K562 (cell line): ENCODE measurements around the gene LASP1NB.
A peak's percentile ranks its signal among the peaks of the same experiment; 100 is the strongest.

Experiments
- ATAC-seq: fragments of 200-7000 bp; cut with Tn5 transposase; 3 replicates; pipeline ENCODE4 v1.9.1; 2020; ENCODE audit warnings: moderate library complexity
- BruUV-seq: library from RNA; stranded (reverse); fragments of 400-500 nt; replicated peaks from 2 replicates; lab custom pipeline; 2021; lab: Mats Ljungman, UMichigan
- CTCF ChIA-PET: fragments of 300-600 bp; formaldehyde crosslinking; extraction: SDS; loops from one replicate; lab custom pipeline; 2021; ENCODE audit warnings: low intra/inter-chr PET ratio; lab: Yijun Ruan, JAX
- POLR2A ChIA-PET: fragments of 300-600, 350-650 bp; sonication (Branson Sonifier 250); formaldehyde crosslinking; extraction: SDS; loops from one replicate; lab custom pipeline; 2021; ENCODE audit warnings: antibody characterized with exemption, inconsistent platforms; lab: Yijun Ruan, JAX
- DNase-seq, 4 experiments: peaks; one replicate each; pipeline versions ENCODE4 v3.0.0 to v3.0.0-alpha.2; 2011 to 2018; ENCODE audit warnings: low spot score in 3 of 4, mixed read lengths in 3 of 4; ENCODE audit errors: extremely low read depth in 1 of 4
- FAIRE-seq: peaks from 2 replicates; lab custom pipeline; 2011; peaks lifted over from hg19 to GRCh38; lab: Jason Lieb, UNC
- H2AFZ ChIP-seq: 2 replicates; pipeline ENCODE4 v1.6.0; 2011; ENCODE audit warnings: low read depth, low read length, control low read depth, inconsistent platforms
- H3K27ac ChIP-seq: fragments of 200-600 bp; 3 replicates; pipeline ENCODE4 v1.8.0; 2011; ENCODE audit warnings: low read depth, mild to moderate bottlenecking, control low read depth, inconsistent platforms, low read length, moderate library complexity, mixed read lengths; ENCODE audit errors: extremely low read depth
- H3K27me3 ChIP-seq, 2 experiments: fragments of 300-600 bp in 1 of 2; 2 replicates in 1 of 2; 3 replicates in 1 of 2; pipeline versions ENCODE4 v1.6.0 to v1.8.0; 2011; ENCODE audit warnings: inconsistent platforms in 2 of 2, low read length in 2 of 2, mild to moderate bottlenecking in 1 of 2, mixed read lengths in 1 of 2, moderate library complexity in 1 of 2; ENCODE audit not compliant: control insufficient read depth in 2 of 2, insufficient read depth in 2 of 2
- H3K36me3 ChIP-seq: fragments of 300-600 bp; 3 replicates; pipeline ENCODE4 v1.8.0; 2011; ENCODE audit warnings: mild to moderate bottlenecking, low read length, inconsistent platforms; ENCODE audit not compliant: control insufficient read depth, insufficient read depth
- H3K4me1 ChIP-seq, 2 experiments: fragments of 200-600 bp in 1 of 2; replicated peaks in 1 of 2; 2 replicates in 1 of 2; 3 replicates in 1 of 2; pipeline versions ENCODE4 v1.5.1 to v1.8.0; 2011; ENCODE audit warnings: inconsistent platforms in 2 of 2, low read length in 2 of 2, mild to moderate bottlenecking in 1 of 2, mixed read lengths in 1 of 2, moderate library complexity in 1 of 2; ENCODE audit not compliant: control insufficient read depth in 2 of 2, insufficient read depth in 2 of 2
- H3K4me2 ChIP-seq: 2 replicates; pipeline ENCODE4 v1.6.1; 2011; ENCODE audit warnings: low read length, control low read depth, inconsistent platforms, mixed read lengths; ENCODE audit not compliant: insufficient read depth
- H3K4me3 ChIP-seq: fragments of 200-600 bp; sonication (generic), shearing (Covaris generic); 2 replicates; pipeline ENCODE4 v1.5.1; 2016; ENCODE audit warnings: control low read depth, inconsistent platforms
- H3K79me2 ChIP-seq: fragments of 200-600 bp; 3 replicates; pipeline ENCODE4 v1.8.0; 2011; ENCODE audit warnings: low read length, inconsistent platforms; ENCODE audit not compliant: control insufficient read depth, insufficient read depth
- H3K9ac ChIP-seq, 2 experiments: 2 replicates each; pipeline versions ENCODE4 v1.6.0 to v1.6.1; 2011; ENCODE audit warnings: low read depth in 2 of 2, low read length in 2 of 2, control low read depth in 1 of 2, inconsistent platforms in 1 of 2, mild to moderate bottlenecking in 1 of 2, mixed read lengths in 1 of 2; ENCODE audit not compliant: insufficient read depth in 1 of 2
- H3K9me1 ChIP-seq: one replicate; pipeline ENCODE4 v1.6.0; 2011; ENCODE audit warnings: inconsistent platforms, mild to moderate bottlenecking, low read length, moderate library complexity; ENCODE audit not compliant: control insufficient read depth, insufficient read depth
- H3K9me3 ChIP-seq: replicated peaks from 2 replicates; pipeline ENCODE4 v1.5.1; 2011; ENCODE audit warnings: low read depth, low read length, inconsistent platforms; ENCODE audit not compliant: control insufficient read depth, insufficient read depth
- H4K20me1 ChIP-seq: replicated peaks from 2 replicates; pipeline ENCODE4 v1.6.1; 2011; ENCODE audit warnings: low read length, inconsistent platforms, mixed read lengths; ENCODE audit not compliant: control insufficient read depth, insufficient read depth
- ADNP ChIP-seq: fragments of 200-800 bp; sonication (Bioruptor generic); IDR thresholded peaks from 2 replicates; pipeline ENCODE4 v1.6.1; 2016; ENCODE audit warnings: missing genetic modification characterization, missing compliant biosample characterization
- BCOR ChIP-seq: fragments of 450-650 bp; IDR thresholded peaks from 2 replicates; pipeline ENCODE4 v1.6.1; 2016
- CBX5 ChIP-seq: IDR thresholded peaks from 2 replicates; pipeline ENCODE4 v1.6.1; 2014; ENCODE audit warnings: low read depth, borderline replicate concordance
- GABPB1 ChIP-seq: sonication (generic); formaldehyde crosslinking; IDR thresholded peaks from 2 replicates; pipeline ENCODE4 v1.8.0; 2022; ENCODE audit warnings: mild to moderate bottlenecking, missing genetic modification reagents
- HBP1 ChIP-seq: fragments of 450-650 bp; formaldehyde crosslinking; IDR thresholded peaks from 2 replicates; pipeline ENCODE4 v1.4.0; 2022; ENCODE audit warnings: missing genetic modification characterization
- KDM1A ChIP-seq, 2 experiments: fragments of 450-650 bp; IDR thresholded peaks; 2 replicates each; pipeline ENCODE4 v1.6.1; 2016; ENCODE audit warnings: mild to moderate bottlenecking in 2 of 2
- RBFOX2 ChIP-seq: fragments of 200-400 bp; formaldehyde crosslinking; IDR thresholded peaks from 2 replicates; pipeline ENCODE4 v1.6.1; 2017; ENCODE audit warnings: low read depth, mild to moderate bottlenecking, low read length, moderate library complexity
- RBM25 ChIP-seq: fragments of 200-400 bp; formaldehyde crosslinking; IDR thresholded peaks from 2 replicates; pipeline ENCODE4 v1.6.1; 2018; ENCODE audit warnings: low read length, low read depth, moderate library complexity; ENCODE audit not compliant: severe bottlenecking
- WGBS: fragments of 100-300 bp; shearing (Covaris generic); methylation state at CpG from one replicate; pipeline ENCODE4 v1.1.6; 2016; ENCODE audit warnings: low coverage, mixed read lengths; ENCODE audit not compliant: insufficient coverage; ENCODE audit errors: missing lambda C conversion rate; 5-methylcytosine and 5-hydroxymethylcytosine counted together
- in situ Hi-C: fragments of 300-500 bp; cut with MboI; formaldehyde crosslinking; loops from 4 replicates; pipeline ENCODE4 v1.15.0; 2018; ENCODE audit warnings: inconsistent platforms, mixed read lengths
- intact Hi-C: fragments of 100-400 bp; cut with micrococcal nuclease; formaldehyde crosslinking; loops from 2 replicates; pipeline ENCODE4 v1.14.2; 2022

LASP1NB gene

GRCh38 chr17:38886643-38887010 is 38.8 kb upstream of the LASP1NB start:
- no peak overlapping the region for H3K4me2 ChIP-seq
- no TSS peak for BruUV-seq
- TF ChIP-seq GABPB1 (CRISPR knock-in tag) = no peak
- TF ChIP-seq RBFOX2 = 0 out of 2 replicates have a peak, but pooled peaks have one; percentile 5
- ATAC-seq (no peak), FAIRE-seq (no peak), DNase-seq (no peak)
- H3K9me3 ChIP-seq = no peaks in the 10 kb centered on the region
- H3K27me3 ChIP-seq = no peaks in the 10 kb centered on the region
- H4K20me1 ChIP-seq = peaks cover 32% of the 10 kb centered on the region
- in situ Hi-C loops (no loop called here), intact Hi-C loops (no loop called here)
- ChIA-PET CTCF (no interaction called here), POLR2A (interaction anchor here (0.5 to 1.3 kb wide), 2 partner anchors 14 to 593 kb away, joined by 3 to 11 read pairs; no protein-coding TSS in a partner anchor)
- peaks cover 44% of the 10 kb centered on the region for H3K79me2 ChIP-seq
- H3K4me1 ChIP-seq = peaks cover 4 to 14% of the 10 kb centered on the region in 2 experiments; a peak in 4 of 5 replicates
- H3K27ac ChIP-seq = no peak overlapping the region
- peaks cover 6% of the 10 kb centered on the region for H3K9me1 ChIP-seq
- H3K9ac ChIP-seq = no peak overlapping the region
- 91% methylated on average over 8 of the region's 8 CpGs for WGBS
- no peak overlapping the region for H3K4me3 ChIP-seq
- peaks cover 84% of the 10 kb centered on the region; the same call in 2 of the 3 replicates for H3K36me3 ChIP-seq
- no peak overlapping the region for H2AFZ ChIP-seq

GRCh38 chr17:38888842-38889241 is 36.6 kb upstream of the LASP1NB start:
- peaks cover 5% of the 10 kb centered on the region for H3K9me1 ChIP-seq
- no peak overlapping the region for H2AFZ ChIP-seq
- FAIRE-seq (no peak), ATAC-seq (no peak), DNase-seq (no peak)
- WGBS = 82% methylated on average over 5 of the region's 9 CpGs
- BruUV-seq = no TSS peak
- no peak overlapping the region for H3K4me3 ChIP-seq
- H3K4me1 ChIP-seq = peaks cover 13 to 24% of the 10 kb centered on the region in 2 experiments; a peak in 4 of 5 replicates
- H3K27me3 ChIP-seq = no peaks in the 10 kb centered on the region
- no peak overlapping the region for H3K4me2 ChIP-seq
- peaks cover 29% of the 10 kb centered on the region for H4K20me1 ChIP-seq
- CTCF ChIA-PET = no interaction called here
- H3K36me3 ChIP-seq = peaks cover 84% of the 10 kb centered on the region; the same call in 2 of the 3 replicates
- in situ Hi-C loops (no loop called here), intact Hi-C loops (no loop called here)
- H3K79me2 ChIP-seq = peaks cover 23% of the 10 kb centered on the region; the same call in 2 of the 3 replicates
- H3K9ac ChIP-seq = no peak overlapping the region
- no peak overlapping the region for H3K27ac ChIP-seq
- peak; percentile 65 for TF ChIP-seq BCOR
- TF ChIP-seq CBX5 = no peak
- TF ChIP-seq HBP1 (CRISPR knock-in tag) = no peak
- peak; percentile 60; the same call in 1 of the 2 replicates for TF ChIP-seq ADNP
- peak in 1 of 2 experiments; percentile 31; a peak in 1 of 4 replicates for TF ChIP-seq KDM1A (IDR thresholded peaks at IDR 0.05)
- TF ChIP-seq RBM25 = peak; percentile 54
- POLR2A ChIA-PET = interaction anchor here (0.6 to 1.8 kb wide), 2 partner anchors 10 to 697 kb away, joined by 3 to 9 read pairs; no protein-coding TSS in a partner anchor
- no peaks in the 10 kb centered on the region for H3K9me3 ChIP-seq
